Measurements from ENCODE around the gene IRF2BP1. TPM values are rescaled to one million over a fixed set of nuclear protein-coding genes. Genes with fewer than 3 reads are reported as not detected.
A peak's percentile ranks its signal among the peaks of the same experiment; 100 is the strongest.

Gene IRF2BP1
- total RNA-seq, 4 donors from 2014 or later: 25.2 to 53.3 (median 36.2) TPM

- Histone ChIP-seq H3K27ac (peak overlapping the region; percentile 73 to 93 (median 90)), H3K4me3 (peak overlapping the region; percentile 47 to 78), H3K4me1 (peaks cover 0 to 53% (median 34%) of the 10 kb centered on the region in 3 donors), H3K36me3 (peaks cover 0 to 36% of the 10 kb centered on the region in 2 donors), H3K9me3 (no peaks in the 10 kb centered on the region), H3K27me3 (no peaks in the 10 kb centered on the region)
- TF ChIP-seq POLR2AphosphoS5 (IDR thresholded peaks at IDR 0.05) (peak; percentile 70), POLR2A (IDR thresholded peaks at IDR 0.05) (peak in 1 of 2 donors; percentile 29), EP300 (IDR thresholded peaks at IDR 0.05) (no peak), CTCF (IDR thresholded peaks at IDR 0.05) (peak in 1 of 4 experiments; percentile 1)
- ATAC-seq: peak; percentile 91
- WGBS, 2 donors (ENCODE audit: low coverage in 1 of 2): 0% methylated on average over 3 to 4 of the region's 32 CpGs
Measured at GRCh38 chr19:45886427-45887199, 672 bp upstream of the IRF2BP1 start.

GRCh38 chr19:45884682-45885555 is 1.0 kb downstream of the IRF2BP1 start:
- TF ChIP-seq EP300 (IDR thresholded peaks at IDR 0.05) (no peak), POLR2AphosphoS5 (IDR thresholded peaks at IDR 0.05) (no peak), CTCF (IDR thresholded peaks at IDR 0.05) (no peak), POLR2A (IDR thresholded peaks at IDR 0.05) (no peak)
- ATAC-seq: no peak
- Histone ChIP-seq H3K9me3 (no peaks in the 10 kb centered on the region), H3K27me3 (no peaks in the 10 kb centered on the region), H3K4me1 (peaks cover 0 to 53% (median 34%) of the 10 kb centered on the region in 3 donors), H3K4me3 (peak overlapping the region; percentile 47 to 78), H3K27ac (peak overlapping the region; percentile 29 to 93 (median 90)), H3K36me3 (peaks cover 0 to 21% of the 10 kb centered on the region in 2 donors)
- WGBS, 2 donors (ENCODE audit: low coverage in 1 of 2): 93% methylated on average over 11 of the region's 72 CpGs; no CpG with 5 or more reads in 1 of the 2 donors

GRCh38 chr19:45883881-45884681 is 1.9 kb downstream of the IRF2BP1 start:
- no peak for ATAC-seq
- Histone ChIP-seq H3K27ac (peak overlapping the region in 3 of 4 donors; percentile 34 to 93 (median 37)), H3K4me1 (peaks cover 0 to 53% (median 34%) of the 10 kb centered on the region in 3 donors), H3K27me3 (no peaks in the 10 kb centered on the region), H3K9me3 (no peaks in the 10 kb centered on the region), H3K4me3 (peak overlapping the region in 1 of 2 donors; percentile 78), H3K36me3 (peaks cover 0 to 21% of the 10 kb centered on the region in 2 donors)
- TF ChIP-seq CTCF (IDR thresholded peaks at IDR 0.05) (no peak), EP300 (IDR thresholded peaks at IDR 0.05) (no peak), POLR2AphosphoS5 (IDR thresholded peaks at IDR 0.05) (no peak), POLR2A (IDR thresholded peaks at IDR 0.05) (no peak)
- WGBS, 2 donors (ENCODE audit: low coverage in 1 of 2): 20 to 100% methylated on average over 1 of the region's 57 CpGs

- ATAC-seq: no peak
- Histone ChIP-seq H3K27ac (peak overlapping the region in 3 of 4 donors; percentile 34 to 93 (median 37)), H3K27me3 (no peaks in the 10 kb centered on the region), H3K36me3 (peaks cover 0 to 21% of the 10 kb centered on the region in 2 donors), H3K4me1 (peaks cover 0 to 53% (median 34%) of the 10 kb centered on the region in 3 donors), H3K4me3 (peak overlapping the region in 1 of 2 donors; percentile 78), H3K9me3 (no peaks in the 10 kb centered on the region)
- TF ChIP-seq CTCF (IDR thresholded peaks at IDR 0.05) (peak in 1 of 4 experiments; percentile 40), POLR2AphosphoS5 (IDR thresholded peaks at IDR 0.05) (no peak)
- 10 to 18% methylated on average over 2 to 5 of the region's 5 CpGs for WGBS, 2 donors (ENCODE audit: low coverage in 1 of 2)
Measured at GRCh38 chr19:45883586-45883880, 2.4 kb downstream of the IRF2BP1 start.
